SK-N-SH treated with all-trans-retinoic acid at 6 μM for 48 hours (cell line): Measurements from ENCODE around the gene LCAT.

ENCODE experiments used
- ATAC-seq: fragments of 200-7000 bp; cut with Tn5 transposase; 3 replicates; pipeline ENCODE4 v1.9.1; 2020; ENCODE audit warnings: mild to moderate bottlenecking, moderate library complexity
- ESRRG ChIP-seq: fragments of 250-450 bp; sonication (Bioruptor Pico); IDR thresholded peaks from 2 replicates; pipeline ENCODE4 v1.6.1; 2021; ENCODE audit warnings: mild to moderate bottlenecking
- GLIS3 ChIP-seq: fragments of 250-450 bp; sonication (Bioruptor Pico); IDR thresholded peaks from 2 replicates; pipeline ENCODE4 v1.5.0; 2020; ENCODE audit warnings: mild to moderate bottlenecking, moderate library complexity
- ISL1 ChIP-seq: fragments of 250-450 bp; sonication (Bioruptor Pico); IDR thresholded peaks from 2 replicates; pipeline ENCODE4 v2.1.2; 2022; ENCODE audit warnings: mild to moderate bottlenecking, moderate library complexity
- POU6F1 ChIP-seq: fragments of 250-450 bp; sonication (Bioruptor Pico); IDR thresholded peaks from 2 replicates; pipeline ENCODE4 v1.8.0; 2021; ENCODE audit warnings: low read depth, mild to moderate bottlenecking, moderate library complexity, borderline replicate concordance
- TOX ChIP-seq: fragments of 250-450 bp; sonication (Bioruptor Pico); IDR thresholded peaks from 2 replicates; pipeline ENCODE4 v1.8.0; 2021; ENCODE audit warnings: mild to moderate bottlenecking, moderate library complexity, borderline replicate concordance
- TSHZ2 ChIP-seq: fragments of 250-450 bp; sonication (Bioruptor Pico); IDR thresholded peaks from 2 replicates; pipeline ENCODE4 v1.5.0; 2020; ENCODE audit warnings: mild to moderate bottlenecking, moderate library complexity
- ZC3H10 ChIP-seq: fragments of 250-450 bp; sonication (Bioruptor Pico); IDR thresholded peaks from 2 replicates; pipeline ENCODE4 v1.5.1; 2021; ENCODE audit warnings: mild to moderate bottlenecking, moderate library complexity
- ZFP3 ChIP-seq: fragments of 250-450 bp; sonication (Bioruptor Pico); IDR thresholded peaks from 2 replicates; pipeline ENCODE4 v1.5.0; 2020; ENCODE audit warnings: mild to moderate bottlenecking, moderate library complexity
- ZFP30 ChIP-seq: fragments of 450-650 bp; formaldehyde crosslinking; IDR thresholded peaks from 2 replicates; pipeline ENCODE4 v1.5.0; 2022; ENCODE audit warnings: mild to moderate bottlenecking, moderate library complexity
- ZNF8 ChIP-seq: fragments of 450-650 bp; formaldehyde crosslinking; IDR thresholded peaks from 2 replicates; pipeline ENCODE4 v1.5.0; 2020; ENCODE audit warnings: mild to moderate bottlenecking, moderate library complexity
- TF ChIP-seq, protein P1 (sequence below): fragments of 250-450 bp; sonication (Bioruptor Pico); IDR thresholded peaks from 2 replicates; pipeline ENCODE4 v1.5.1; 2021; ENCODE audit warnings: mild to moderate bottlenecking, moderate library complexity
- TF ChIP-seq, protein P2 (sequence below): fragments of 250-450 bp; sonication (Bioruptor Pico); IDR thresholded peaks from 2 replicates; pipeline ENCODE4 v1.5.1; 2020; ENCODE audit warnings: low read depth, mild to moderate bottlenecking, moderate library complexity

Gene LCAT

GRCh38 chr16:67966549-67967182 lies 22.7 kb upstream of the LCAT start:
- peak; percentile 14 for ATAC-seq

DNA sequence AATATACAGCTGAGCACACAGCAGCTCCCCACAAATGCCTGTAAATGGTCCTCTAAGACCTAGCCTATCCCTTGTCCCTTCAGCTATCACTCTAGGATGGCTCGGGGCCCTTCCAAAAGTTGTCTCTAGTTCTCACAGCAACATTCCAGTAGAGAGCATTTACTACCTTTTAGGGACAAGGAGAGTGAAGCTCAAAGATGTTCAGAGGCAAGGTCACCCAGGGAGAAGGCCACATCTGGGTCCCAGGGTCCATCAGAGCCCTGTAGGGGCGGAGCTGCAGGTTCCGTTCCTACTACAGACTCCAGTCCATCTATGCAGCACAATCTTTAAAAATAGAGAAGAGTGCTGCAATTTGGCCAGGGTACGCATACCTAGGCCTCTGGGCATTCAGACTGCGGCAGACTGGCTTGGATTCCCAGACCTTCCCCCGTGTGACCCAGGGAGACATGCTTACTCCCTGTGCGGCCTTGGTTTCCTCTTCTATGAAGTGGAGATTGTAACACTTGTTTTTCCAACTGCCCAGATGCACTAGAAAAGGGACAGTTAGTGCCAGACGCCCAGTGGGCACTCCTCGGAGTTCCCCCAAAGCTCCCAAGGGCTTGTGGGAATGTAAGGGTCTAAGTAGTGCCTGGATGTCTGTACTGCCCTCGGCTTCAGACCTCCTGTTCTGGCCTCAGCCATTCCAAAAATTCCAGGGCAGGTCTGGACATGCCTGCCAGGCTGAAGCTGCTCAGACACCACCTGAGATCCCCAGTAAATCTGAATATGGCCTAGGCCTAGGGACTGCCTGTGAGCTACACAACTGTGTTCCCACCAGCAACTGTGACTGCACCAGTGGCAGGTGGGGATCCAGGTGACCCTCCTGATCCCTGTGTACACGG lies 22.0 kb upstream of the LCAT start:
- TF ChIP-seq POU6F1 (CRISPR knock-in tag): no peak
- no peak for TF ChIP-seq ISL1 (CRISPR knock-in tag)
- TF ChIP-seq, protein P1, sequence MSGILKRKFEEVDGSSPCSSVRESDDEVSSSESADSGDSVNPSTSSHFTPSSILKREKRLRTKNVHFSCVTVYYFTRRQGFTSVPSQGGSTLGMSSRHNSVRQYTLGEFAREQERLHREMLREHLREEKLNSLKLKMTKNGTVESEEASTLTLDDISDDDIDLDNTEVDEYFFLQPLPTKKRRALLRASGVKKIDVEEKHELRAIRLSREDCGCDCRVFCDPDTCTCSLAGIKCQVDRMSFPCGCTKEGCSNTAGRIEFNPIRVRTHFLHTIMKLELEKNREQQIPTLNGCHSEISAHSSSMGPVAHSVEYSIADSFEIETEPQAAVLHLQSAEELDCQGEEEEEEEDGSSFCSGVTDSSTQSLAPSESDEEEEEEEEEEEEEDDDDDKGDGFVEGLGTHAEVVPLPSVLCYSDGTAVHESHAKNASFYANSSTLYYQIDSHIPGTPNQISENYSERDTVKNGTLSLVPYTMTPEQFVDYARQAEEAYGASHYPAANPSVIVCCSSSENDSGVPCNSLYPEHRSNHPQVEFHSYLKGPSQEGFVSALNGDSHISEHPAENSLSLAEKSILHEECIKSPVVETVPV (CRISPR knock-in tag): no peak
- TF ChIP-seq ZNF8 (CRISPR knock-in tag): no peak
- 0 out of 2 replicates have a peak, but pooled peaks have one; percentile 38 for TF ChIP-seq ZC3H10 (CRISPR knock-in tag)
- no peak for TF ChIP-seq ZFP3
- TF ChIP-seq, all 23 proteins: peak for 1
- no peak for ATAC-seq

More at GRCh38 chr16:67966549-67967182, 22.7 kb upstream of the LCAT start:
- no peak for TF ChIP-seq TSHZ2 (CRISPR knock-in tag)
- no peak for TF ChIP-seq ESRRG (CRISPR knock-in tag)
- TF ChIP-seq, protein P2, sequence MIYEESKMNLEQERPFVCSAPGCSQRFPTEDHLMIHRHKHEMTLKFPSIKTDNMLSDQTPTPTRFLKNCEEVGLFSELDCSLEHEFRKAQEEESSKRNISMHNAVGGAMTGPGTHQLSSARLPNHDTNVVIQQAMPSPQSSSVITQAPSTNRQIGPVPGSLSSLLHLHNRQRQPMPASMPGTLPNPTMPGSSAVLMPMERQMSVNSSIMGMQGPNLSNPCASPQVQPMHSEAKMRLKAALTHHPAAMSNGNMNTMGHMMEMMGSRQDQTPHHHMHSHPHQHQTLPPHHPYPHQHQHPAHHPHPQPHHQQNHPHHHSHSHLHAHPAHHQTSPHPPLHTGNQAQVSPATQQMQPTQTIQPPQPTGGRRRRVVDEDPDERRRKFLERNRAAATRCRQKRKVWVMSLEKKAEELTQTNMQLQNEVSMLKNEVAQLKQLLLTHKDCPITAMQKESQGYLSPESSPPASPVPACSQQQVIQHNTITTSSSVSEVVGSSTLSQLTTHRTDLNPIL (CRISPR knock-in tag): no peak
- TF ChIP-seq, protein P1 (CRISPR knock-in tag): no peak
- TF ChIP-seq ZNF8 (CRISPR knock-in tag): no peak
- no peak for TF ChIP-seq TOX (CRISPR knock-in tag)
- TF ChIP-seq GLIS3 (CRISPR knock-in tag): no peak
- TF ChIP-seq ISL1 (CRISPR knock-in tag): no peak
- TF ChIP-seq, all 23 proteins: peak for 0

- ATAC-seq: no peak
- TF ChIP-seq ZFP30 (CRISPR knock-in tag): no peak
- TF ChIP-seq TSHZ2 (CRISPR knock-in tag): no peak
- no peak for TF ChIP-seq TOX (CRISPR knock-in tag)
- TF ChIP-seq, all 23 proteins: peak for 0
These were observed 20.7 kb upstream of the LCAT start for GRCh38 chr16:67964477-67965131.
